ENCODE data around the gene NOP53.

DNA sequence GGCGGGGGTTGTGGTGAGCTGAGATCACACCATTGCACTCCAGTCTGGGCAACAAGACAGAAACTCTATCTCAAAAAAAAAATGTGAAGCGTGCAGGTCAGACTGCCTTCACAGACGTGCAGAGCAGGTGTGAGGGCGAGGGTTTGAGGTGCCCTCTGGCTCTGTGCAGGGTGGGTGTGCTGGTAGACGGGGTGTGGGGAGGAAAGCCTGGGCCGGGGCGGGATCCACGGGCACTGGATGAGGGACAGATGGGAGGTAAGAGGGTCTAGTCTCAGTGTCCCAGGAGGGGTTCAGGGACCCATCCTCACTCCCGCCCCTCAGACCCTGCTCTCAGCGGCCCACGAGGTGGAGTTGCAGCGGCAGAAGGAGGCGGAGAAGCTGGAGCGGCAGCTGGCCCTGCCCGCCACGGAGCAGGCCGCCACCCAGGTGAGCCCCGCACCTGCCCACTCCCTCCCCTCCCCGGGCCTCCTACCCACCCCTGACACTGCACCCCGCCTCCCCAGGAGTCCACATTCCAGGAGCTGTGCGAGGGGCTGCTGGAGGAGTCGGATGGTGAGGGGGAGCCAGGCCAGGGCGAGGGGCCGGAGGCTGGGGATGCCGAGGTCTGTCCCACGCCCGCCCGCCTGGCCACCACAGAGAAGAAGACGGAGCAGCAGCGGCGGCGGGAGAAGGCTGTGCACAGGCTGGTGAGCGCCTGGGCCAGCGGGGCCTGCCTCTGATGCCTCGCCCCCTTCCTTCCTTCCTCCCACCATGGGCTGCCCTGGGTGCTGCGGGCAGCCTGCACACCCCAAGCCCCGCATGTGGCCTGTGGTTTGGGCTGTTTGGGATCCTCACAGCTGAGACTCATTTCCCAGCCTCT is 9.1 kb downstream of the NOP53 start:
- TF ChIP-seq, protein P1, sequence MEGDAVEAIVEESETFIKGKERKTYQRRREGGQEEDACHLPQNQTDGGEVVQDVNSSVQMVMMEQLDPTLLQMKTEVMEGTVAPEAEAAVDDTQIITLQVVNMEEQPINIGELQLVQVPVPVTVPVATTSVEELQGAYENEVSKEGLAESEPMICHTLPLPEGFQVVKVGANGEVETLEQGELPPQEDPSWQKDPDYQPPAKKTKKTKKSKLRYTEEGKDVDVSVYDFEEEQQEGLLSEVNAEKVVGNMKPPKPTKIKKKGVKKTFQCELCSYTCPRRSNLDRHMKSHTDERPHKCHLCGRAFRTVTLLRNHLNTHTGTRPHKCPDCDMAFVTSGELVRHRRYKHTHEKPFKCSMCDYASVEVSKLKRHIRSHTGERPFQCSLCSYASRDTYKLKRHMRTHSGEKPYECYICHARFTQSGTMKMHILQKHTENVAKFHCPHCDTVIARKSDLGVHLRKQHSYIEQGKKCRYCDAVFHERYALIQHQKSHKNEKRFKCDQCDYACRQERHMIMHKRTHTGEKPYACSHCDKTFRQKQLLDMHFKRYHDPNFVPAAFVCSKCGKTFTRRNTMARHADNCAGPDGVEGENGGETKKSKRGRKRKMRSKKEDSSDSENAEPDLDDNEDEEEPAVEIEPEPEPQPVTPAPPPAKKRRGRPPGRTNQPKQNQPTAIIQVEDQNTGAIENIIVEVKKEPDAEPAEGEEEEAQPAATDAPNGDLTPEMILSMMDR (IDR thresholded peaks at IDR 0.05; ENCODE audit: insufficient read depth, low read depth, low read length) = no peak
- TF ChIP-seq EZH2 (IDR thresholded peaks at IDR 0.05; ENCODE audit: insufficient read depth, low read length) = no peak

All from astrocyte (in vitro differentiated cells and primary cell).